ENCODE data around the gene YPEL4. TPM values are rescaled to one million over a fixed set of nuclear protein-coding genes. Genes with fewer than 3 reads are reported as not detected.

YPEL4 gene
- total RNA-seq, 1 experiment from 2014 or later, result not detected

DNA sequence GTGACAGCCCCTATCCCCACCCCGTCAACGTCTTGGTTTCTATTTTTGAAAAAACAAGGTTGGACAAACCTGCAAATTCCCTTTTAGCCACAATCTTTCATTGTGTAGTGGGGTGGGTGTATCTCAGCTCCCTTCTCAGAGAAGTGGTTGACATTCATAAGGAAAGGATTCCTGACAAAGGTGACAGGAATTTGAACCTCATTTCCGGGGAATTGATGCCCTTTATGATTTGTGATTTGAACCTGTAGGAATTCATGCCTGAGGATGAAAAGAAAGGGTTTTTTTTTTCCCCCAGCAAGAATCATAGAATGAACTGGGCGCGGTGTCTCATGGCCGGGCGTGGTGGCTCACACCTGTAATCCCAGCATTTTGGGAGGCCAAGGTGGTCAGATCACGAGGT is 14.5 kb downstream of the YPEL4 start:
- no peak overlapping the region for H3K27ac ChIP-seq (ENCODE audit: low read depth, low read length, poor library complexity, severe bottlenecking)
- no TSS peak for BruUV-seq (replicated peaks)
- H3K4me3 ChIP-seq (ENCODE audit: low read depth, low read length, poor library complexity, severe bottlenecking), result no peak overlapping the region
- peaks cover 17% of the 10 kb centered on the region for H3K4me1 ChIP-seq (ENCODE audit: insufficient read depth, low read length, poor library complexity, severe bottlenecking)
- ChIA-PET CTCF (no interaction called here), POLR2A (ENCODE audit: low non-redundant PET) (no interaction called here)
- no peak for DNase-seq (ENCODE audit: low spot score)
- H3K36me3 ChIP-seq (ENCODE audit: insufficient read depth, low read length, poor library complexity, severe bottlenecking), result no peaks in the 10 kb centered on the region
- H3K27me3 ChIP-seq (replicated peaks; ENCODE audit: insufficient read depth, low read depth, low read length, poor library complexity), result peaks cover 15% of the 10 kb centered on the region
- intact Hi-C loops (cut with micrococcal nuclease; ENCODE audit: unreplicated experiment), result no loop called here
- TF ChIP-seq, protein P1, sequence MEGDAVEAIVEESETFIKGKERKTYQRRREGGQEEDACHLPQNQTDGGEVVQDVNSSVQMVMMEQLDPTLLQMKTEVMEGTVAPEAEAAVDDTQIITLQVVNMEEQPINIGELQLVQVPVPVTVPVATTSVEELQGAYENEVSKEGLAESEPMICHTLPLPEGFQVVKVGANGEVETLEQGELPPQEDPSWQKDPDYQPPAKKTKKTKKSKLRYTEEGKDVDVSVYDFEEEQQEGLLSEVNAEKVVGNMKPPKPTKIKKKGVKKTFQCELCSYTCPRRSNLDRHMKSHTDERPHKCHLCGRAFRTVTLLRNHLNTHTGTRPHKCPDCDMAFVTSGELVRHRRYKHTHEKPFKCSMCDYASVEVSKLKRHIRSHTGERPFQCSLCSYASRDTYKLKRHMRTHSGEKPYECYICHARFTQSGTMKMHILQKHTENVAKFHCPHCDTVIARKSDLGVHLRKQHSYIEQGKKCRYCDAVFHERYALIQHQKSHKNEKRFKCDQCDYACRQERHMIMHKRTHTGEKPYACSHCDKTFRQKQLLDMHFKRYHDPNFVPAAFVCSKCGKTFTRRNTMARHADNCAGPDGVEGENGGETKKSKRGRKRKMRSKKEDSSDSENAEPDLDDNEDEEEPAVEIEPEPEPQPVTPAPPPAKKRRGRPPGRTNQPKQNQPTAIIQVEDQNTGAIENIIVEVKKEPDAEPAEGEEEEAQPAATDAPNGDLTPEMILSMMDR (conservative IDR thresholded peaks at IDR 0.05; ENCODE audit: low read depth, low read length), result no peak
- TF ChIP-seq EZH2 (IDR thresholded peaks at IDR 0.05; ENCODE audit: borderline replicate concordance, low read depth, low read length, poor library complexity, severe bottlenecking), result no peak
- H3K9me3 ChIP-seq (ENCODE audit: low read depth, low read length, poor library complexity, severe bottlenecking), result no peaks in the 10 kb centered on the region

DNA sequence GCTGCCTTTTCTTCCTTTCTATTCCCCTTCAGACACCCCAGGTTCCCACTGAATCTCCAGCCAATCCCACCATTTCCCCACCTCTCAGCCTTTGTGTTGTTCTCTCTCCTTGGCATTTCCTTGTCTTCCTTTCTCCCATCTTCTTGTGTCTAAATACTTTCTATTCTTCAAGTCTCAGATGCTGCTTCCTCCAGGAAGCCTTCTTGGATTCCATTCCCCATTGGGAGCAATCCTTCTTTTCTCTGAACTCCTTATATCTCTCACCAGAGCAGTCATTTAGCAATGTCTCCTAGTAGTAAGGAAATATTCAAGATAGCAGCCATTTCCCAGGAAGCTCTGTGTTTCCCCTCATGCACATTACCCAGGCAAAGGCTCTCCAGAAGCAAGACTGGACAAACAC is 15.4 kb downstream of the YPEL4 start:
- H3K4me3 ChIP-seq (ENCODE audit: low read depth, low read length, poor library complexity, severe bottlenecking), result no peak overlapping the region
- ChIA-PET POLR2A (ENCODE audit: low non-redundant PET) (no interaction called here), CTCF (interaction anchor here (1.2 kb wide), 1 partner anchor 10 kb away, joined by 3 read pairs; no protein-coding TSS in a partner anchor)
- no peak for TF ChIP-seq EZH2 (IDR thresholded peaks at IDR 0.05; ENCODE audit: borderline replicate concordance, low read depth, low read length, poor library complexity, severe bottlenecking)
- TF ChIP-seq, protein P1 (conservative IDR thresholded peaks at IDR 0.05; ENCODE audit: low read depth, low read length), result no peak
- no peak overlapping the region for H3K27ac ChIP-seq (ENCODE audit: low read depth, low read length, poor library complexity, severe bottlenecking)
- H3K27me3 ChIP-seq (replicated peaks; ENCODE audit: insufficient read depth, low read depth, low read length, poor library complexity), result peaks cover 15% of the 10 kb centered on the region
- H3K4me1 ChIP-seq (ENCODE audit: insufficient read depth, low read length, poor library complexity, severe bottlenecking), result peaks cover 8% of the 10 kb centered on the region
- intact Hi-C loops (cut with micrococcal nuclease; ENCODE audit: unreplicated experiment), result no loop called here
- DNase-seq (ENCODE audit: low spot score), result no peak
- no TSS peak for BruUV-seq (replicated peaks)
- no peaks in the 10 kb centered on the region for H3K36me3 ChIP-seq (ENCODE audit: insufficient read depth, low read length, poor library complexity, severe bottlenecking)
- no peaks in the 10 kb centered on the region for H3K9me3 ChIP-seq (ENCODE audit: low read depth, low read length, poor library complexity, severe bottlenecking)

DNA sequence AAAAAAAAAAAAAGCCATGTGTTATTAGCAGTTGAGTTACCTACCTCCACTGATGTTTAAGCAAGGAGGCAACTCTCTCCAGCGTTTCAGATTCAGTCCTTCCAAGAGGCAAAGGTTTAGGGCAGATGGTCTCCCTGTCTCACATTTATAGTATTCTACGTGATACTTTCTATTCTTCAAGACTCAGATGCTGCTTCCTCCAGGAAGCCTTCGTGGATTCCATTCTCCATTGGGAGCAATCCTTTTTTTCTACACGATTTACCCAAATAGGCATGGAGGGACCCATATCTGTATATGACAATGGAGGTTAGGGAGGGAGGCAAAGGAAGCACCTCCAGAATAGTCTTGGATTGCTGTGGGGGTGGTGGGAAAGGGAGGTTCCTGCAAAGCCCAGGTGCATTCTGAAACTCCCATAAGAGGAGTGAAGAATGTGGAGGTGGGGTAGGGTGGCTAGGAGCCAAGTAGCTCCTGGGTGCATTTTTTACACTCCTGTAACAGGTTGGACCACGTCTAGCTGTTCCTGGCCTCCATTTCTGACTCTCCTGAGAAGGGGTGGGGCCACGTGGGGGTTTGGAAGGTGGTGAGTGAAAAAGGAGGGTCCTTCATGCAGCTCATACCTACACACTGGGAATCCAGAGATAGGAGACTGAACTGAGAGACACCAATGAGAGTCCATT is 16.2 kb downstream of the YPEL4 start:
- CTCF ChIA-PET, result interaction anchor here (1.2 kb wide), 1 partner anchor 11 kb away, joined by 3 read pairs; no protein-coding TSS in a partner anchor

More for the DNA sequence above, 16.2 kb downstream of the YPEL4 start:
- POLR2A ChIA-PET (ENCODE audit: low non-redundant PET), result no interaction called here
- Histone ChIP-seq H3K4me3 (ENCODE audit: low read depth, low read length, poor library complexity, severe bottlenecking) (no peak overlapping the region), H3K4me1 (ENCODE audit: insufficient read depth, low read length, poor library complexity, severe bottlenecking) (peaks cover 8% of the 10 kb centered on the region), H3K9me3 (ENCODE audit: low read depth, low read length, poor library complexity, severe bottlenecking) (no peaks in the 10 kb centered on the region), H3K27ac (ENCODE audit: low read depth, low read length, poor library complexity, severe bottlenecking) (no peak overlapping the region), H3K27me3 (replicated peaks; ENCODE audit: insufficient read depth, low read depth, low read length, poor library complexity) (peaks cover 15% of the 10 kb centered on the region), H3K36me3 (ENCODE audit: insufficient read depth, low read length, poor library complexity, severe bottlenecking) (no peaks in the 10 kb centered on the region)
- DNase-seq (ENCODE audit: low spot score), result no peak
- no peak for TF ChIP-seq EZH2 (IDR thresholded peaks at IDR 0.05; ENCODE audit: borderline replicate concordance, low read depth, low read length, poor library complexity, severe bottlenecking)
- TF ChIP-seq, protein P1 (conservative IDR thresholded peaks at IDR 0.05; ENCODE audit: low read depth, low read length), result no peak
- intact Hi-C loops (cut with micrococcal nuclease; ENCODE audit: unreplicated experiment), result no loop called here
- BruUV-seq (replicated peaks), result no TSS peak
